Esophagus muscularis mucosa (tissue), 4 donors: ENCODE results near the gene ARSK.

Experiments
- CTCF ChIP-seq, 3 experiments: fragments of 200-600 bp in 2 of 3; fragments of 450-650 bp in 1 of 3; sonication (generic) in 2 of 3; IDR thresholded peaks; one replicate each; pipeline ENCODE4 v1.5.1; 2017 to 2019; ENCODE audit warnings: antibody characterized with exemption in 3 of 3, mild to moderate bottlenecking in 2 of 3, moderate library complexity in 1 of 3
- EP300 ChIP-seq: sonication (generic); formaldehyde crosslinking; IDR thresholded peaks from one replicate; pipeline ENCODE4 v1.6.1; 2017; ENCODE audit warnings: antibody characterized with exemption
- POLR2A ChIP-seq: fragments of 450-650 bp; IDR thresholded peaks from one replicate; pipeline ENCODE4 v1.6.1; 2017; ENCODE audit warnings: antibody characterized with exemption, moderate library complexity, mild to moderate bottlenecking, low read depth

- no peak for TF ChIP-seq POLR2A
- TF ChIP-seq EP300: no peak
- TF ChIP-seq CTCF (IDR thresholded peaks at IDR 0.05): no peak
Observed at GRCh38 chr5:95526871-95527270, 28.0 kb upstream of the ARSK start.
